Esophagus squamous epithelium (tissue), 4 donors: ENCODE results near the gene SEC62.

Experiments
- CTCF ChIP-seq, 6 experiments: fragments of 450-650 bp in 4 of 6; fragments of 200-600 bp in 2 of 6; sonication (generic) in 2 of 6; IDR thresholded peaks; one replicate each; pipeline ENCODE4 v1.5.1; 2016 to 2019; ENCODE audit warnings: antibody characterized with exemption in 6 of 6, mild to moderate bottlenecking in 4 of 6, moderate library complexity in 4 of 6
- POLR2A ChIP-seq, 4 donors: fragments of 450-650 bp; IDR thresholded peaks; one replicate each; pipeline ENCODE4 v1.6.1; 2017; ENCODE audit warnings: antibody characterized with exemption in 4 of 4, mild to moderate bottlenecking in 4 of 4, moderate library complexity in 3 of 4

- TF ChIP-seq CTCF (IDR thresholded peaks at IDR 0.05) (no peak), POLR2A (IDR thresholded peaks at IDR 0.05) (no peak)
Observed at GRCh38 chr3:169970847-169971246, 4.2 kb downstream of the SEC62 start.
